Measurements from ENCODE around the gene AP1AR.
"Not testable (repeated sequence)": the region's sequence is repeated elsewhere in the genome, so short reads cannot be mapped to it uniquely, and the experiment has no call there.

Gene AP1AR

GRCh38 chr4:112299721-112300120 is 68.1 kb downstream of the AP1AR start:
- no peak for TF ChIP-seq CTCF (IDR thresholded peaks at IDR 0.05; ENCODE audit: control insufficient read depth, extremely low read depth, insufficient read depth)
- H3K4me3 ChIP-seq (ENCODE audit: low read depth, low read length): no peak overlapping the region
- DNase-seq (ENCODE audit: low read depth): no peak

GRCh38 chr4:112302320-112303274 is 71.0 kb downstream of the AP1AR start:
- no peak overlapping the region for H3K4me3 ChIP-seq (ENCODE audit: low read depth, low read length)
- TF ChIP-seq CTCF (IDR thresholded peaks at IDR 0.05; ENCODE audit: control insufficient read depth, extremely low read depth, insufficient read depth): no peak
- no peak for DNase-seq (ENCODE audit: low read depth)

- not testable (repeated sequence) for H3K4me3 ChIP-seq (ENCODE audit: low read depth, low read length); DNase-seq (ENCODE audit: low read depth)
Measured at GRCh38 chr4:112305477-112305876, 73.9 kb downstream of the AP1AR start.

- H3K4me3 ChIP-seq (ENCODE audit: low read depth, low read length); DNase-seq (ENCODE audit: low read depth): not testable (repeated sequence)
Measured at GRCh38 chr4:112309263-112309791, 77.7 kb downstream of the AP1AR start.

- no peak for DNase-seq (ENCODE audit: low read depth)
- H3K4me3 ChIP-seq (ENCODE audit: low read depth, low read length): no peak overlapping the region
- TF ChIP-seq CTCF (IDR thresholded peaks at IDR 0.05; ENCODE audit: control insufficient read depth, extremely low read depth, insufficient read depth): no peak
Measured at GRCh38 chr4:112311516-112311915, 79.9 kb downstream of the AP1AR start.

- no peak for TF ChIP-seq CTCF (IDR thresholded peaks at IDR 0.05; ENCODE audit: control insufficient read depth, extremely low read depth, insufficient read depth)
- no peak overlapping the region for H3K4me3 ChIP-seq (ENCODE audit: low read depth, low read length)
- DNase-seq (ENCODE audit: low read depth): no peak
Measured at GRCh38 chr4:112312610-112313239, 81.1 kb downstream of the AP1AR start.

- no peak for DNase-seq (ENCODE audit: low read depth)
- H3K4me3 ChIP-seq (ENCODE audit: low read depth, low read length): no peak overlapping the region
- no peak for TF ChIP-seq CTCF (IDR thresholded peaks at IDR 0.05; ENCODE audit: control insufficient read depth, extremely low read depth, insufficient read depth)
Measured at GRCh38 chr4:112315446-112315845, 83.9 kb downstream of the AP1AR start.
